Neural crest cell (in vitro differentiated cells): Measurements from ENCODE around the gene ALOX15B. TPM values are rescaled to one million over a fixed set of nuclear protein-coding genes. Genes with fewer than 3 reads are reported as not detected.

Experiments used
- DNase-seq: peaks from one replicate; pipeline ENCODE4 v3.0.0; 2021; ENCODE audit warnings: low read depth, mixed read lengths, low spot score
- H3K27ac Mint-ChIP-seq: one replicate; pipeline ENCODE4 v1.8.0; 2021; ENCODE audit warnings: mild to moderate bottlenecking, mixed read lengths; ENCODE audit not compliant: unreplicated experiment
- H3K27me3 Mint-ChIP-seq: 2 replicates; pipeline ENCODE4 v1.8.0; 2021; ENCODE audit warnings: low read depth, mild to moderate bottlenecking, mixed read lengths
- H3K36me3 Mint-ChIP-seq: 2 replicates; pipeline ENCODE4 v1.8.0; 2021; ENCODE audit warnings: low read depth, mild to moderate bottlenecking, mixed read lengths
- H3K4me1 Mint-ChIP-seq: 2 replicates; pipeline ENCODE4 v1.8.0; 2021; ENCODE audit warnings: mixed read lengths
- H3K4me3 Mint-ChIP-seq: one replicate; pipeline ENCODE4 v1.8.0; 2021; ENCODE audit warnings: mild to moderate bottlenecking, mixed read lengths
- H3K9me3 Mint-ChIP-seq: 2 replicates; pipeline ENCODE4 v1.8.0; 2021; ENCODE audit warnings: mixed read lengths
- total RNA-seq: library from RNA; stranded (reverse); gene quantifications from 2 replicates; pipeline ENCODE4 v1.2.1, GENCODE V29; 2021
- TF ChIP-seq, protein P1 (sequence below): fragments of 200-600 bp; sonication (generic); conservative IDR thresholded peaks from 2 replicates; pipeline ENCODE4 v1.5.0; 2021; ENCODE audit warnings: antibody characterized with exemption, mild to moderate bottlenecking

The ALOX15B gene
- total RNA-seq, 1 donor from 2014 or later: not detected

DNA sequence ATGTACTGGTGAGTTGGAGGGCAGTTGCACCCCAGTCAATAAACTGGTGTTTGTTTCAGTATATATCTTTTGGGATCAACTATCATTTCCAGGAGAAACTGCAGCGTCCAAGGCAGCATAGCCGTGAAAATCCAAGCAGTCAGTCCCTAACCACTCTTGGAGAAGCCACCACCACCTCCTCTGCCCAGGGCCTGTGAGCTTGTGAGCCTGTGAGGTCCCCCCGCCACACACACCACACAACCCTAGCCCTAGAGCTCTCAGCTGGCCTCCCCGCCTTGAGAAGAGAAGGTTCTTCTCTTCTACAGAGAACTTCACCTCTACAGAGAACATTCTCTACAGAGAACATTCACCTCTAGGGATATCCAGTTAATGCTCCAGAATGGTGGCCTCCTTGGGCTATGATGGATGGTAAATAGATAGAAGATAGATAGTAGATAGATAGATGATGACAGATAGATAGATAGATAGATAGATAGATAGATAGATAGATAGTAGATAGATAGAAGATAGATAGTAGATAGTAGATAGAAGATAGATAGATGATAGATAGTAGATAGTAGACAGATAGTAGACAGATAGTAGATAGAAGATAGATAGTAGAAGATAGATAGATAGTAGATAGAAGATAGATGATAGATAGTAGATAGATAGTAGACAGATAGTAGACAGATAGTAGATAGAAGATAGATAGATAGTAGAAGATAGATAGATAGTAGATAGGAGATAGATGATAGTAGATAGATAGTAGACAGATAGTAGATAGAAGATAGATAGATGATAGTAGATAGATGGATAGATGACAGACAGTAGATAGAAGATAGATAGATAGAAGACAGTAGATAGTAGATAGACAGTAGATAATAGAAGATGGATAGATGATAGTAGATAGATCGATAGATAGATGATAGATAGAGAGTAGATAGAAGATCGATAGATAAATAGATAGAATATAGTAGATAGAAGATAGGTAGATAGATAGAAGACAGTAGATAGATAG is 13.7 kb downstream of the ALOX15B start:
- Mint-ChIP-seq H3K4me1 (peaks cover 4% of the 10 kb centered on the region), H3K4me3 (no peak overlapping the region), H3K27me3 (peaks cover 33% of the 10 kb centered on the region), H3K9me3 (no peaks in the 10 kb centered on the region), H3K36me3 (no peaks in the 10 kb centered on the region), H3K27ac (no peak overlapping the region)
- TF ChIP-seq, protein P1, sequence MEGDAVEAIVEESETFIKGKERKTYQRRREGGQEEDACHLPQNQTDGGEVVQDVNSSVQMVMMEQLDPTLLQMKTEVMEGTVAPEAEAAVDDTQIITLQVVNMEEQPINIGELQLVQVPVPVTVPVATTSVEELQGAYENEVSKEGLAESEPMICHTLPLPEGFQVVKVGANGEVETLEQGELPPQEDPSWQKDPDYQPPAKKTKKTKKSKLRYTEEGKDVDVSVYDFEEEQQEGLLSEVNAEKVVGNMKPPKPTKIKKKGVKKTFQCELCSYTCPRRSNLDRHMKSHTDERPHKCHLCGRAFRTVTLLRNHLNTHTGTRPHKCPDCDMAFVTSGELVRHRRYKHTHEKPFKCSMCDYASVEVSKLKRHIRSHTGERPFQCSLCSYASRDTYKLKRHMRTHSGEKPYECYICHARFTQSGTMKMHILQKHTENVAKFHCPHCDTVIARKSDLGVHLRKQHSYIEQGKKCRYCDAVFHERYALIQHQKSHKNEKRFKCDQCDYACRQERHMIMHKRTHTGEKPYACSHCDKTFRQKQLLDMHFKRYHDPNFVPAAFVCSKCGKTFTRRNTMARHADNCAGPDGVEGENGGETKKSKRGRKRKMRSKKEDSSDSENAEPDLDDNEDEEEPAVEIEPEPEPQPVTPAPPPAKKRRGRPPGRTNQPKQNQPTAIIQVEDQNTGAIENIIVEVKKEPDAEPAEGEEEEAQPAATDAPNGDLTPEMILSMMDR: no peak
- DNase-seq: no peak

DNA sequence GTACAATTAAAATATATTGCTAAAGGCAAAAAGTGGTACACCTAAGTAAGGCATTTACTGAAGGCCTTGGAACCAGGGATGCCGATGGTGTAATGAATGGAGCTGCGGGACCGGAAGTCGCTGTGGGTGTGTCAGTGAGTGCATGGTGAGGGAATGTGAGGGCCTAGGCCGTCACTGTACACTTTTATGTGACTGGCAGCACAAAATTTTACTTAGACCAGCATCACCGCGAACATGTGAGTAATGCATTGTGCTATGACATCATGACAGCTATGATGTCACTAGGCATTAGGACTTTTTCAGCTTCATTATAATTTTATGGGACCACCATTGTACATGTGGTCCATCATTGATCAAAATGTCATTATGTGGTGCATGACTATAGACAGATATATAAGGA is 14.7 kb downstream of the ALOX15B start:
- Mint-ChIP-seq H3K4me3 (no peak overlapping the region), H3K27me3 (peaks cover 39% of the 10 kb centered on the region), H3K36me3 (no peaks in the 10 kb centered on the region), H3K9me3 (no peaks in the 10 kb centered on the region), H3K4me1 (peaks cover 7% of the 10 kb centered on the region), H3K27ac (no peak overlapping the region)
- no peak for DNase-seq
- TF ChIP-seq, protein P1: no peak

DNA sequence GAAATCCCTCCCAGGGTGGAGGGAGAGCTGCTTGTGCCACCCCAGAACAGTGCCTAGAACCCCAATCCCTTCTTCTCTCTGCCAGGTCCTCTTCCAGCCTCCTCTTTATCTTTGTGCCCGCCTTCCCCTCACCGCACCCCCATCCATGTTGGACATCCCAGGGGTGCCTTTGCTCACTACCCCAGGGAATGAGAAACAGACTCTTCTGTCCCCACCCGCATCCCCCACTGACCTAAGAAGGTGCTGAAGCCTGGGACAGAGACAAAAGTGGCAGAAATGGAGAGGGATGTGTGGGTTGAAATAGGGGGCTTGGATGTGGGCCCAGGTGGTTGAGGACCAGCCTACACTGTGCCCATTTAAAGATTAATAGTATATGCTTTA is 17.0 kb downstream of the ALOX15B start:
- Mint-ChIP-seq H3K36me3 (no peaks in the 10 kb centered on the region), H3K27ac (no peak overlapping the region), H3K27me3 (peaks cover 56% of the 10 kb centered on the region), H3K9me3 (no peaks in the 10 kb centered on the region), H3K4me1 (peaks cover 7% of the 10 kb centered on the region), H3K4me3 (no peak overlapping the region)
- DNase-seq: no peak
- TF ChIP-seq, protein P1: no peak

DNA sequence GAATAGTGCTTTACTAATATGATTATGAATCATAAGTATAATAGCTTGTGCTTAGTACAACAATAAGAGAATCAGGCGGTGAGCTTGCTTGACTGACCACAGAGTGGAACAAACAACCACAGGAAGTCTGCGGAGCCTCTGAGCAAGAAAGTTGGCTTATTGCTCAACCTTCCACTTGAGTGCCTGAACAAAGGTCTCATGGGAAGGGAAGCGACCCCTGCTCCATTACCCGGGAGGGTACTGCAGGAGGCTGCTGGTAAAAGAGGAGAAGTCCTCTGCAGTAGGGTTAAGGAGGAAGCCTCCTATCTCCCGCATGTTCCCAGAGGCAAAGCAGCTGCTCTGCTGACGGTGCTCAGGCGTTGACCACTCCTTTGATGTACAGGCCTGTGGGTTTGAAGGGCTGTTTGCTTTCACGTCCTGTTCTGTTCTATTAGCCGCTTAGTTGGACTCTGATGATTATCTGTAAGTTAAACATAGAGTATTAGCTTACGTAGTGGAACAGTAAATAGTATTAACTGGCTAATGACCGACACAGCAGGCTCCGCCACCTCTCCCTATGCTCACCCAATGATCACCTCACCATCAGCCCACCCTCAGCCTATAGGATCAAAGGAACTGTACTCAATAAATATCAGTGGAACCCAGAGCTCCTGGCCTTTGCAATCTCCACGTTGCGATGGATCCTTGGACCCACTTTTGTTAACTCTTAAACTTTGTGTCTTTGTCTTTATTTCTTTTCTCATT is 17.5 kb downstream of the ALOX15B start:
- Mint-ChIP-seq H3K9me3 (no peaks in the 10 kb centered on the region), H3K4me3 (no peak overlapping the region), H3K4me1 (peaks cover 7% of the 10 kb centered on the region), H3K27ac (no peak overlapping the region), H3K27me3 (peaks cover 60% of the 10 kb centered on the region), H3K36me3 (no peaks in the 10 kb centered on the region)
- DNase-seq: no peak
- TF ChIP-seq, protein P1: no peak

DNA sequence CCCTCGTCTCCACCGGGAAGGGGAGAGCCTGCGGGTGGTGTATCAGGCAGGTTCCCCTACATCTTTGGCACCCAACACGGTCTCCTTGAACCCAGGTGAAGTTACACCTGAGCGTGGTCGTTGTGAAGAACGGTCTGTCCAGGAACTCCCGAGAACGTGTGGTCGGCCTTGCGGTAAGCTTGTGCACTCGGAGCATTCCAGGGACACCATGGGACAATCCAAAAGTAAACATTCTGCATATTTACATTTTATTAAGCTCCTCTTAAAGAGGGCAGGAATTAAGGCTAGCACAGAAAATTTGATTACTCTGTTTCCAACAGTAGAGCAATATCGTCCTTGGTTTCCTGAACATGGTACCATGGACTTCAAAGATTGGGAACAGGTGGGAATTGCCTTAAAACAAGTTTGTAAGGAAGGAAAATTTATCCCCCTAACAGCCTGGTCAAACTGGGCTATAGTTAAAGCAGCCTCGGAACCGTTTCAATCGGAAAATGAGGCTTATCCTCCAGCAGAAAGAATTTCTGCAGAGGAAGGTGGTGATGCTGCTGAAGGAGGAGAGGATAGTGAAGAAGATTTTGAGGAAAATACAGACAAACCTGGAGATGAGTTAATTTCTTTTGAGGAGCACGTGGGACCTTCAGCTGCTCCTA is 18.2 kb downstream of the ALOX15B start:
- H3K4me1 Mint-ChIP-seq: peaks cover 7% of the 10 kb centered on the region
- H3K27me3 Mint-ChIP-seq: peaks cover 64% of the 10 kb centered on the region
- H3K9me3 Mint-ChIP-seq: no peaks in the 10 kb centered on the region
- no peaks in the 10 kb centered on the region for H3K36me3 Mint-ChIP-seq
- H3K27ac Mint-ChIP-seq: no peak overlapping the region
- DNase-seq: no peak
- H3K4me3 Mint-ChIP-seq: no peak overlapping the region
- TF ChIP-seq, protein P1: no peak
